AG04450 (cell line): ENCODE data around the gene LMF1. TPM values are rescaled to one million over a fixed set of nuclear protein-coding genes. Genes with fewer than 3 reads are reported as not detected.
A peak's percentile ranks its signal among the peaks of the same experiment; 100 is the strongest.

Experiments
- CTCF ChIA-PET: fragments of 300-600, 350-600 bp; formaldehyde crosslinking; extraction: SDS; loops from one replicate; lab custom pipeline; 2022; ENCODE audit warnings: antibody characterized with exemption, inconsistent platforms; lab: Charles Lee
- POLR2A ChIA-PET: fragments of 350-600 bp; formaldehyde crosslinking; extraction: SDS; loops from one replicate; lab custom pipeline; 2021; ENCODE audit warnings: antibody characterized with exemption, inconsistent platforms; lab: Yijun Ruan, JAX
- DNase-seq: peaks from one replicate; pipeline ENCODE4 v3.0.0-alpha.2; 2011; ENCODE audit warnings: low read depth, low spot score
- H3K27ac ChIP-seq: one replicate; pipeline ENCODE4 v1.5.1; 2012; ENCODE audit warnings: low read depth, low read length, control low read depth
- H3K27me3 ChIP-seq: one replicate; pipeline ENCODE4 v1.6.0; 2012; ENCODE audit warnings: low read length; ENCODE audit not compliant: control insufficient read depth, insufficient read depth
- H3K4me3 ChIP-seq: 2 replicates; pipeline ENCODE4 v1.5.1; 2011; ENCODE audit warnings: mild to moderate bottlenecking, low read depth, low read length, control low read depth
- H3K9me3 ChIP-seq: 2 replicates; pipeline ENCODE4 v1.5.1; 2012; ENCODE audit warnings: low read length; ENCODE audit not compliant: control insufficient read depth, insufficient read depth
- polyA plus RNA-seq: library from polyadenylated mRNA; depleted of rRNA; stranded (reverse); fragments of >200 nt; gene quantifications from 2 replicates; pipeline ENCODE4 v1.2.3, GENCODE V29; 2011
- TF ChIP-seq, protein P1 (sequence below): IDR thresholded peaks from 2 replicates; pipeline ENCODE4 v1.5.1; 2011; ENCODE audit warnings: low read depth, low read length, control low read depth, inconsistent platforms

Gene LMF1
- polyA plus RNA-seq, 1 experiment, result 11.8 TPM

DNA sequence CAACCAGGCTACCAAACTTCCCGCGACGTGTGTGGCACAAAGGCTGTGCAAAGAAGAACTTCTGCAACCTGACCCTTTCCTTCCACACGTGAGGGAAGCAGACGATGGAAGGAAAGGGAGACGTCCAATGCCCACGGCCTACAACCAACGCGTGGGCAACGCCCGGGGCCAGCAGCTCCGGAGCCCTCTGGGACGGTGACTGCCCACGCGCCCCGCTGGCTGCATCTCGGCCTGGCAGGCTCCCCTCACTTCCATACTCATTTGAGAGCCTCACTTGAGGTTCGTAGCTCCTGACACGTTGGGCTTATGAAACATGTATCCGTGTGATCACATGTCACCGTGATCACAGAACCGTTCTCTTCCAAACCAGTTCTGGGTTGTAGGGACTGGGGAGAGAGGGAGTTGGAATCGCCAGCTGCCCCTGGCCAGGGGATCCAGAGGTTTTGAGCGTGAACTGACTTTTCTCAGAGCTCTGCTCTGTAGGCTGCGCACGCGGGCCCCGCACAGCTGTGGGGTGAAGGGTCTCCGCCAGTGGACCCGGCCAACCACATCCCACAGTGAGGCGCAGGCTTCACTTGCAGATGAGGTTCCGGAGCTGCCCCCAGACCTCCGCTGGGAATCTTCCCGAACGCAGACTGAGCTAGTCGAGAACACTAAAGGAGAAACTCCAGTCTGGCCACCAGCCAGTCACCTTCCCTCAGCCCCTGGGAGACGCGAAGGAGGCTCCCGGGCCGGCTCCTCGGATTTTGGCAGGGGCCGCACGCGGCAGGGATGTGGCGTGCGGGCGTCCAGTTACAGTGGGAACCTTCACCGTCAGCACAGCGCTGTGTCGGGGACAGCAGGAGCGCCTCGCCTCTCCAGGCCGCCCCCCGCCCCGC lies 1.0 kb downstream of the LMF1 start:
- CTCF ChIA-PET, result no interaction called here
- TF ChIP-seq, protein P1, sequence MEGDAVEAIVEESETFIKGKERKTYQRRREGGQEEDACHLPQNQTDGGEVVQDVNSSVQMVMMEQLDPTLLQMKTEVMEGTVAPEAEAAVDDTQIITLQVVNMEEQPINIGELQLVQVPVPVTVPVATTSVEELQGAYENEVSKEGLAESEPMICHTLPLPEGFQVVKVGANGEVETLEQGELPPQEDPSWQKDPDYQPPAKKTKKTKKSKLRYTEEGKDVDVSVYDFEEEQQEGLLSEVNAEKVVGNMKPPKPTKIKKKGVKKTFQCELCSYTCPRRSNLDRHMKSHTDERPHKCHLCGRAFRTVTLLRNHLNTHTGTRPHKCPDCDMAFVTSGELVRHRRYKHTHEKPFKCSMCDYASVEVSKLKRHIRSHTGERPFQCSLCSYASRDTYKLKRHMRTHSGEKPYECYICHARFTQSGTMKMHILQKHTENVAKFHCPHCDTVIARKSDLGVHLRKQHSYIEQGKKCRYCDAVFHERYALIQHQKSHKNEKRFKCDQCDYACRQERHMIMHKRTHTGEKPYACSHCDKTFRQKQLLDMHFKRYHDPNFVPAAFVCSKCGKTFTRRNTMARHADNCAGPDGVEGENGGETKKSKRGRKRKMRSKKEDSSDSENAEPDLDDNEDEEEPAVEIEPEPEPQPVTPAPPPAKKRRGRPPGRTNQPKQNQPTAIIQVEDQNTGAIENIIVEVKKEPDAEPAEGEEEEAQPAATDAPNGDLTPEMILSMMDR, result no peak
- Histone ChIP-seq H3K27me3 (peaks cover 16% of the 10 kb centered on the region), H3K4me3 (peak overlapping the region; percentile 80), H3K9me3 (peaks cover 41% of the 10 kb centered on the region), H3K27ac (no peak overlapping the region)
- POLR2A ChIA-PET, result interaction anchor here (1.0 kb wide), 1 partner anchor 182 kb away, joined by 3 read pairs; the partner anchor contains the start of genes CHTF18 and RPUSD1
- DNase-seq, result no peak

DNA sequence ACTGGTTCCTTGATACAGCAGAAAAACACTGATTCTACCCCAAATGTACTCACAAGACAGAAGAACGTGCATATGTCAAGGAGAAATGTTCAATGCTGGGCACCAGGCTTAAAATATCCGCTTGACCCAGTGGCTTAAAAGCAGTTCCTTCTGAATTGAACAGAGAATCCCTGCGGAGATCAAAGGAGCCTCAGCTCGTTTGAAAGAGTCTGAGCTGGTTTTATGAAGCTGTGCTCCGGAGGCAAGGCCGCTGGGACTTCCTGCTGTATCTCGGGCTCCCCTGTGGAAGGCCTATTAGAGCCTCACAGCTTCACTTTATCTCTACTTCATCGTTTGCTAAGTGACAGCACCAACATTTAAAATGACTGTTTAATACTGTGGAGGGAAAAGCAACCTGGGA lies 2.2 kb downstream of the LMF1 start:
- H3K27ac ChIP-seq, result no peak overlapping the region
- TF ChIP-seq, protein P1, result no peak
- no peak overlapping the region for H3K4me3 ChIP-seq
- peaks cover 7% of the 10 kb centered on the region for H3K27me3 ChIP-seq
- ChIA-PET POLR2A (no interaction called here), CTCF (no interaction called here)
- no peak for DNase-seq
- peaks cover 43% of the 10 kb centered on the region for H3K9me3 ChIP-seq

DNA sequence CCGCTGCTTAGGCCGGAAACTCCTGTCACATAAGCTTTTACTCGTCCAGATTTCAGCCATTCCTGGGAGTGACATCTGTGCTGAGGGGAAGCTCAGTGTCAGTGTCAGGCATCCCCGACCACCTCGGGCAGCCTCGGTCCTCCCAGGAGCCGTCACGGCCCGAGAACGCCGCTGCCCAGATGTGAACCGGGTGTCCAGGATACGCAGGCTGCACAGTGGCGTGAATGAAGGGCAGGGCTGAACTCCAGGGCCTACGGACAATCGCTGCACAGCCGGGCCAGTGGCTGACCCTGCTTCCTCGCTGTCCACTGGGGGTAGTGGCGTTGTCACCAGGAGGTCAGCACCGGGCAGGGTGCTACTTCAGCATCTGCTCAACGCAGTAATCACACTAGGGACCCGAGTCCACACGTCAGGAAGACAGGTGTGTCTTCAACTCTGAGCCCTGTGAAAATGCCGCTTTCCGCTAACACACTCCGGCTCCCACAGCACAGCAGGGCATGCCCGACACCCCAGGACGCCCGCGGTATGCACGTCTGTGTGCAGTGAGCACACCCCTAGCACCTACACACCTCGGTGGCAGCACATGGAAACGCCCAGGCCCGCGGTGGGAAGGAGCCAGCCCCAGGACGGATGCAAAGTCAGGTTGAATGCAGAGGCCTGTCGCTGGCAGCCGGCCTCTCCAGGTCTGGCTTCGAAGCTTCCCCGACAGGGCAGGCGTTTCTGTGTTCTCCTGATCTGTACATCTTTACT lies 3.1 kb downstream of the LMF1 start:
- peaks cover 6% of the 10 kb centered on the region for H3K27me3 ChIP-seq
- no peak for DNase-seq
- ChIA-PET POLR2A (no interaction called here), CTCF (no interaction called here)
- TF ChIP-seq, protein P1, result no peak
- no peak overlapping the region for H3K4me3 ChIP-seq
- H3K9me3 ChIP-seq, result peaks cover 48% of the 10 kb centered on the region
- H3K27ac ChIP-seq, result no peak overlapping the region

DNA sequence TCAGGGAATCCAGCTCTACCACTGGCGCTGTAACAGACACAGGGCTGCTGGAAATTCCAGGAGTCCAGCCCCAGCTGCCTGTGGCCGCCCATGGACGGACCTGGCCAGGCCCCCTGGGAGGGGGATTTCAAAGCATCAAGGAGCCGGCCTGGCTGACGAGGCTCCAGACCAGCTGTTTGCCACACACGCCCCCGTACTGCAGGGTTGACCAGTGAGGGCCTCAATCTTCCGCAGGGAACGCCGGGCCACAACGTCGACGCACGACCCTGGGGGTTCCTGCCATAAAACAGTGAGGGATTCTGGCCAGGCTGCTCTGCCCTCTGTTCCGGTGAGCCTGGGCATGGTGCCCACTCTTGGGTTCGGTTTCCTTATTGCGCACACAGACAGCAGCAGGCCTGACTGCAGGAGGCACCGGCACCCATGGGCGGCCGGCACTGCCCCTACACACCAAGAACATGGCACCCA lies 3.7 kb downstream of the LMF1 start:
- TF ChIP-seq, protein P1, result no peak
- no peak for DNase-seq
- Histone ChIP-seq H3K4me3 (no peak overlapping the region), H3K27ac (no peak overlapping the region), H3K9me3 (peaks cover 53% of the 10 kb centered on the region), H3K27me3 (peaks cover 5% of the 10 kb centered on the region)
- ChIA-PET CTCF (no interaction called here), POLR2A (no interaction called here)
